Fibroblast of the aortic adventitia (primary cell): ENCODE results near the gene EXOSC6. TPM values are rescaled to one million over a fixed set of nuclear protein-coding genes. Genes with fewer than 3 reads are reported as not detected.
"Not testable (repeated sequence)": the region's sequence is repeated elsewhere in the genome, so short reads cannot be mapped to it uniquely, and the experiment has no call there.

Experiments
- DNase-seq: peaks from one replicate; pipeline ENCODE4 v3.0.0-alpha.2; 2010; ENCODE audit warnings: low read depth
- H3K4me3 ChIP-seq: 2 replicates; pipeline ENCODE4 v1.5.1; 2011; ENCODE audit warnings: low read depth, mild to moderate bottlenecking, control low read depth, low read length, moderate library complexity
- small RNA-seq: library from RNA; depleted of rRNA; stranded (forward); fragments of <200 nt; gene quantifications from one replicate; pipeline ENCODE3, GENCODE V24; 2012
- total RNA-seq: library from RNA; depleted of rRNA; stranded (reverse); fragments of >200 nt; gene quantifications from 2 replicates; pipeline ENCODE4 v1.2.3, GENCODE V29; 2012; ENCODE audit warnings: low replicate concordance

Gene EXOSC6
- total RNA-seq, 1 donor: 39.7 TPM

DNA sequence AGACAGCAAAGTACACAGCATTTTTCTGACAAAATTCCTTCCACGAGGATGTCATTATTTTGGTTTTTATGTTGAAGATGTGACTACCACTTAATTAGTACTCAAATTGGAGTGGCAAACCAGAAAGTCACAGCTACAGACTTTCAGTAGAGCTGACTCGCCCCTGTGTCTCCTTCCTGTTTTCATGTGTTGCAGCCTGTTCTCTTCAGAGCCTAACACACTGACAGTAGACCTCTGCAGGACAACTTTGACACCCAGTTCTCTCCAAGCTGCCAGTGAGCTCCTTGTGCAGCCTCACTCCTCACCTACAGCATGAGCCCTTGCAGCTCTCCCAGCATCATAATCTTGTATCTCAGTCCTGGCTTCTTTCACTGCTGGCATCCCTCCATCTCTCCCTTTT is 29.2 kb downstream of the EXOSC6 start:
- not testable (repeated sequence) for H3K4me3 ChIP-seq, DNase-seq

DNA sequence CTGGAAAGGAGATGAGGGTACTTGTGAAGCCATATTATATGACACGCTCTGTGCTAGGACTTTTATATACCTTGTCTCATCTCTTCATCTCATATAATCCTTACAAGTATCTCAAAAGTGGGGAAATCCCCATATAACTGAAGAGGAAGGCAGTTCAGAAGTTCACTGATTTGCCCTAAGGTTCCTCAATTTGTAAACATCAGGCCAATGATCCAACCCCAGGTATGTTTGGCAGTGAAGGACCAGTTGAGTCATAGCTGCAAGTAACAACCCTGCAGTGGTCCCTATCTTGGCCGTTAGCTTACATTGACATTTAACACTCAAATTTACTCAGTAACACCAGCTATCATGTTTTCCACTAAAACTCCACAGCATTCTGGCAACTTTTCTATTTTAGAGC is 33.2 kb downstream of the EXOSC6 start:
- DNase-seq, H3K4me3 ChIP-seq: not testable (repeated sequence)

DNA sequence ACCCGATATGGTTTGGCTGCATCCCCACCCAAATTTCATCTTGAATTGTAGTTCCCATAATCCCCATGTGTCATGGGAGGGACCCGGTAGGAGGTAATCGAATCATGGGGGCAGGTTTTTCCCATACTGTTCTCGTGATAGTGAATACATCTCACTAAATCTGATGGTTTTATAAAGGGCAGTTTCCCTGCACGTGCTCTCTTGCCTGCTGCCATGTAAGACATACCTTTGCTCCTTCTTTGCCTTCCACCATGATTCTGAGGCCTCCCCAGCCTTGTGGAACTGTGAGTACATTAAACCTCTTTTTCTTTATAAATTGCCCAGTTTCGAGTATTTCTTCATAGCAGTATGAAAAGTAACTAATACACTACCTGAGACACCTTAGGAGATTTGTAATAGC is 45.4 kb downstream of the EXOSC6 start:
- DNase-seq, H3K4me3 ChIP-seq: not testable (repeated sequence)

DNA sequence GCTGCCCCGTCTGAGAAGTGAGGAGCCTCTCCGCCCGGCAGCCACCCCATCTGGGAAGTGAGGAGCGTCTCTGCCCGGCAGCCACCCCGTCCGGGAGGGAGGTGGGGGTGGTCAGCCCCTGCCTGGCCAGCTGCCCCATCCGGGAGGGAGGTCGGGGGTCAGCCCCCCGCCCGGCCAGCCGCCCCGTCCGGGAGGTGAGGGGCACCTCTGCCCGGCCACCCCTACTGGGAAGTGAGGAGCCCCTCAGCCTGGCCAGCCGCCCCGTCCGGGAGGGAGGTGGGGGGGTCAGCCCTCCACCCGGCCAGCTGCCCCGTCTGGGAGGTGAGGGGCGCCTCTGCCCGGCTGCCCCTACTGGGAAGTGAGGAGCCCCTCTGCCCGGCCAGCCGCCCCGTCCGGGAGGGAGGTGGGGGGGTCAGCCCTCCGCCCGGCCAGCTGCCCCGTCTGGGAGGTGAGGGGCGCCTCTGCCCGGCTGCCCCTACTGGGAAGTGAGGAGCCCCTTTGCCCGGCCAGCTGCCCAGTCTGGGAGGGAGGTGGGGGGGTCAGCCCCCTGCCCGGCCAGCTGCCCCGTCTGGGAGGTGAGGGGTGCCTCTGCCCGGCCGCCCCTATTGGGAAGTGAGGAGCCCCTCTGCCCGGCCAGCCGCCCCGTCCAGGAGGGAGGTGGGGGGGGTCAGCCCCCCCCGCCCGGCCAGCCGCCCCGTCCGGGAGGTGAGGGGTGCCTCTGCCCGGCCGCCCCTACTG is 46.9 kb downstream of the EXOSC6 start:
- H3K4me3 ChIP-seq, DNase-seq: not testable (repeated sequence)

DNA sequence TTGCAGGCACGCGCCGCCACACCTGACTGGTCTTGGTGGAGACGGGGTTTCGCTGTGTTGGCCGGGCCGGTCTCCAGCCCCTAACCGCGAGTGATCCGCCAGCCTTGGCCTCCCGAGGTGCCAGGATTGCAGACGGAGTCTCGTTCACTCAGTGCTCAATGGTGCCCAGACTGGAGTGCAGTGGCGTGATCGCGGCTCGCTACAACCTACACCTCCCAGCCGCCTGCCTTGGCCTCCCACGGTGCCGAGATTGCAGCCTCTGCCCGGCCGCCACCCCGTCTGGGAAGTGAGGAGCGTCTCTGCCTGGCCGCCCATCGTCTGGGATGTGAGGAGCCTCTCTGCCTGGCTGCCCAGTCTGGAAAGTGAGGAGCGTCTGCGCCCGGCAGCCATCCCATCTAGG is 47.7 kb downstream of the EXOSC6 start:
- DNase-seq, H3K4me3 ChIP-seq: not testable (repeated sequence)

DNA sequence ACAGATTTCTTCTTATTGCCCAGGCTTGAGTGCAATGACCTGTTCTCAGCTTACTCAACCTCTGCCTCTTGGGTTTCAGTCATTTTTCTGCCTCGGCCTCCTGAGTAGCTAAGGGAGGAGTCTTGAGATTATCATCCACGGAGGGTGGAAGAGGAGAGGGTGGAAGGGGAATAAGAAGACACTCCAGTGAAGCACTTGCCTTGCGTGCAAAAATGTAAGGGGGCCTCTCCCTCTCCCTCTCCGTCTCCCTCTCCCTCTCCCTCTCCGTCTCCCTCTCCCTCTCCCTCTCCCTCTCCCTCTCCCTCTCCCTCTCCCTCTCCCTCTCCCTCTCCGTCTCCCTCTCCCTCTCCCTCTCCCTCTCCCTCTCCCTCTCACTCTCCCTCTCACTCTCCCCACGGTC is 48.2 kb downstream of the EXOSC6 start:
- H3K4me3 ChIP-seq, DNase-seq: not testable (repeated sequence)

DNA sequence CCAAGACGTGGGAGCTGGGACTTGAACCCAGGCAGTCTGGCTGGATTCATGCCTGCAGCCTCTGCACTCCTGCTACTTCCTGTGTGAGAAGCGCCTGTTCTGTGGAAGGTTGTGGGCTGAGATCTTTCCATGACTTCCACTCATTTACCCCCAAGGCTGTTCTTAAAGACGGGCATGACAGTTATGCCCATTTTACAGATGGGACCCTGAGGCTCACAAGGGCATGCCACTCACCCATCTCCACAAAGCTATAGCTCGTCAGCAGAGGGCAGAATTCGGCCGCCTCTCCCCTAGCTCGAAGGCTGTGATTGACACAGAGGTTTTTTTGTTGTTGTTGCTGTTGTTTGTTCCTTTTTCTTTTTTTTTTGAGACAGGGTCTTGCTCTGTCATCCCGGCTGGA is 51.7 kb downstream of the EXOSC6 start:
- H3K4me3 ChIP-seq, DNase-seq: not testable (repeated sequence)

DNA sequence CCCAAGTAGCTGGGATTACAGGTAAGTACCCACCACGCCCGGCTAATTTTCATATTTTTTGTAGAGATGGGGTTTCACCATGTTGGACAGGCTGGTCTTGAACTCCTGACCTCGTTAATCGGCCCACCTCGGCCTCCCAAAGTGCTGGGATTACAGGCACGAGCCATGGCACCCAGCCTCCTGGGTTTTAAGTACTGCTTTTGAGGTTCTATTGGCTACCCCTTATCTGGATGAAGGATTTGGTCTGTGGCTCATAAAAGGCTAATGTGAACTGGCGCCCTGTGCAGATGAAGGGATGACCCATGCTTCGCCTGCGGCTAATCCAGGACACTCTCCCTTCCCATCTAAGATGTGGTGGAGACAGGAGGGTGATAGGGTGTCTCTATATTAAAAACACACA is 52.6 kb downstream of the EXOSC6 start:
- DNase-seq, H3K4me3 ChIP-seq: not testable (repeated sequence)

DNA sequence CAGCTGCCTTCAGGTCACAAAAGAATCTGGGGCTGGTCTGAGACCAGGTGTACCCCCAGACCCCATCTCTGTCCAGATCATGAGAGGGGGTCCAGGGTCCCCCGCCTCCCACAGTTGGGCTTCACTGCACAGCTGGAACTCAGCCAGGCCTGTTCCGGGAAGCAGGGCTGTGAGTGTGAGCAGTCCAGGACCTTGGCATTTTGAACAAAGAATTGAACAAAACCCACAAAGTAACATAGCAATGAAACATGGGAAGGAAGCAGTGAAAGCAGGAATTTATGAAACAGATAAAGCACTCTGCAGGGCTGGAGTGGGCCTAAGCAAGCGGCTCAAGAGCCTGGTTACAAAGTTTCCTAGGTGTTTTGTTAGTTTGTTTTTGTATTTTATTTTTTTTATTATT is 53.1 kb downstream of the EXOSC6 start:
- not testable (repeated sequence) for H3K4me3 ChIP-seq
- peak; percentile 32 for DNase-seq

DNA sequence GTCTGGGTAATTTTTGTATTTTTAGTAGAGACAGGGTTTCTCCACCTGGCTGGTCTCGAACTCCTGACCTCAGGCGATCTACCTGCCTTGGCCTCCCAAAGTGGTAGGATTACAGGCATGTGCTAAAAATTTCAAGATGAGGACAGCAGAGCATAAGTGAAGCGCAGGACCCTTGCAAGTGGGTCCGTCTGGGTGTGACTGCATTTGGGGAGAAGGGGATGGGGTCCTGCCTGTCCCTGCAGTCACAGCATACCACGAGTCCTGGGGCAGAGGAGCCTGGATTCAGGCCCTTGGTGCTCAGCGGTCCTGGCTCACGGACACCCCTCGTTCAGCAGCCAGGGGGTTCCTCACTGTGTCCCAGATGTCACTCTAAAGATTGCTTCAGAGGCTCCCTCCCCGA is 53.5 kb downstream of the EXOSC6 start:
- not testable (repeated sequence) for DNase-seq

DNA sequence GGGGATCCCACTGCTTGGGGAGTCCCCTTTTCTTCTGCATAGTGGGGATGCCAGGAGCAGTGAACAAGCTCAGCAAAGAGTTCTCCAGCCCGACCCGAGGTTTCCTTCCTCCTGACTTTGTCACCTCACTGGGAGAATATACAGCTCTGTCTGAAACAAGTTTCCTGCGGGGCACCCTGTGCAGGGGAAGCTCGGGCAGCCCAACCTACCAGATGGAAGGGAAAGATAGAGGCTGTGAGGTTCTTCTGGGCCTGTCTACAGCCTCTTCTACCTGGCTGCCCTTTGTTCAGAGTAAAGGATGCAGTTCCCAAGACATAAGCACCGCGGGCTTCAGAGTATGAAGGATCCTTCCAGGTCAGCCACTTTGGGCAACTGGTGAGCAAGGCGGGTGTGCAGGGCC is 54.1 kb downstream of the EXOSC6 start:
- not testable (repeated sequence) for DNase-seq, H3K4me3 ChIP-seq

More for the DNA sequence above, 53.5 kb downstream of the EXOSC6 start:
- H3K4me3 ChIP-seq: not testable (repeated sequence)

Small RNAs within 50 kb of the gene (small RNA-seq; reads per million reads assigned to genes)
- not detected for gene AC009060.2
- not detected for gene RN7SL279P

Other genes starting within 250 kb of the EXOSC6 start
- gene PDPR, start 137.6 kb downstream of the EXOSC6 start, total RNA-seq: 25.7 and 70.1 TPM in 2 replicates
- 0.09 and 0.90 TPM in 2 replicates for gene CLEC18C, start 78.2 kb downstream of the EXOSC6 start, total RNA-seq
- 160 and 167 TPM in 2 replicates for gene AARS1, start 37.6 kb upstream of the EXOSC6 start, total RNA-seq
- 28.5 and 30.5 TPM in 2 replicates for gene DDX19B, start 47.2 kb upstream of the EXOSC6 start, total RNA-seq
- 28.1 and 37.4 TPM in 2 replicates for gene DDX19A, start 95.0 kb upstream of the EXOSC6 start, total RNA-seq
- gene ST3GAL2, start 187.2 kb upstream of the EXOSC6 start, total RNA-seq: 16.7 and 18.9 TPM in 2 replicates
- gene FCSK, start 202.7 kb upstream of the EXOSC6 start, total RNA-seq: 8.1 and 8.9 TPM in 2 replicates